Karpas-422 (cell line): ENCODE measurements around the gene PCDHGA7. TPM values are rescaled to one million over a fixed set of nuclear protein-coding genes. Genes with fewer than 3 reads are reported as not detected.
"Not testable (repeated sequence)": the region's sequence is repeated elsewhere in the genome, so short reads cannot be mapped to it uniquely, and the experiment has no call there.

Experiments
- DNase-seq: peaks from one replicate; pipeline ENCODE4 v3.0.0-alpha.2; 2015
- H2AFZ ChIP-seq: fragments of 200-600 bp; sonication (generic); 2 replicates; pipeline ENCODE4 v1.6.1; 2014; ENCODE audit warnings: antibody characterized with exemption, low read length, mixed read lengths
- H3K27ac ChIP-seq: fragments of 200-600 bp; sonication (generic); 2 replicates; pipeline ENCODE4 v1.5.1; 2014; ENCODE audit warnings: mild to moderate bottlenecking, low read length, moderate library complexity
- H3K27me3 ChIP-seq: fragments of 200-600 bp; sonication (generic); 2 replicates; pipeline ENCODE4 v1.6.1; 2014; ENCODE audit warnings: low read length, mixed read lengths
- H3K36me3 ChIP-seq: fragments of 200-600 bp; sonication (generic); 2 replicates; pipeline ENCODE4 v1.6.1; 2014; ENCODE audit warnings: low read length, mixed read lengths; ENCODE audit not compliant: insufficient read depth
- H3K4me1 ChIP-seq: fragments of 200-600 bp; sonication (generic); 2 replicates; pipeline ENCODE4 v1.6.1; 2014; ENCODE audit warnings: mild to moderate bottlenecking, low read length, mixed read lengths
- H3K4me2 ChIP-seq: fragments of 200-600 bp; sonication (generic); 2 replicates; pipeline ENCODE4 v1.6.1; 2014; ENCODE audit warnings: low read length, low read depth, mild to moderate bottlenecking; ENCODE audit not compliant: poor library complexity, severe bottlenecking
- H3K4me3 ChIP-seq: fragments of 200-600 bp; sonication (generic); 2 replicates; pipeline ENCODE4 v1.5.1; 2014; ENCODE audit warnings: mild to moderate bottlenecking, antibody characterized with exemption, low read length, mixed read lengths
- H3K79me2 ChIP-seq: fragments of 200-600 bp; sonication (generic); 2 replicates; pipeline ENCODE4 v1.6.1; 2014; ENCODE audit warnings: mild to moderate bottlenecking, low read length, mixed read lengths
- H3K9ac ChIP-seq: fragments of 200-600 bp; sonication (generic); 2 replicates; pipeline ENCODE4 v1.6.0; 2014; ENCODE audit warnings: low read length
- H3K9me2 ChIP-seq: fragments of 200-600 bp; sonication (generic), shearing (Covaris generic); replicated peaks from 2 replicates; pipeline ENCODE4 v1.6.0; 2014; ENCODE audit warnings: mild to moderate bottlenecking, low read length, moderate library complexity; ENCODE audit not compliant: insufficient read depth
- H3K9me3 ChIP-seq: fragments of 300-700, 200-600 bp; sonication (generic); 2 replicates; pipeline ENCODE4 v1.6.1; 2014; ENCODE audit warnings: low read length, mixed read lengths
- H4K20me1 ChIP-seq: fragments of 200-600 bp; sonication (generic); 2 replicates; pipeline ENCODE4 v1.6.1; 2014; ENCODE audit warnings: mild to moderate bottlenecking, antibody characterized with exemption, low read length, low read depth; ENCODE audit not compliant: insufficient read depth
- total RNA-seq: library from RNA; depleted of rRNA; stranded (reverse); fragments of >200 nt; shearing (Covaris generic); gene quantifications from 2 replicates; pipeline ENCODE4 v1.2.3, GENCODE V29; 2014; ENCODE audit warnings: low replicate concordance

Gene PCDHGA7
- total RNA-seq, 1 experiment from 2014 or later = 8.4 TPM

- no peaks in the 10 kb centered on the region for H4K20me1 ChIP-seq
- H3K79me2 ChIP-seq = peaks cover 65% of the 10 kb centered on the region
- H3K4me1 ChIP-seq = peaks cover 18% of the 10 kb centered on the region
- no peak within 1 kb of the TSS for H3K27ac ChIP-seq
- H3K4me2 ChIP-seq = no peak within 1 kb of the TSS
- peaks cover 59% of the 10 kb centered on the region for H3K36me3 ChIP-seq
- H3K4me3 ChIP-seq = 0 out of 2 replicates have a peak within 1 kb of the TSS, but pooled peaks have one; percentile 17
- H2AFZ ChIP-seq = no peak within 1 kb of the TSS
- no peaks in the 10 kb centered on the region for H3K9me2 ChIP-seq
- no peak for DNase-seq
- H3K27me3 ChIP-seq = no peaks in the 10 kb centered on the region
- H3K9ac ChIP-seq = no peak within 1 kb of the TSS
- H3K9me3 ChIP-seq = peaks cover 59% of the 10 kb centered on the region
Measured at GRCh38 chr5:141373673-141374317, 8.7 kb upstream of the PCDHGA7 start, which contains the start of gene PCDHGA6. TSS of gene PCDHGA6 (plus strand) at chr5:141373891. CDS start at chr5:141374084, 193 bp downstream.

GRCh38 chr5:141374627-141375026 lies 7.9 kb upstream of the PCDHGA7 start:
- H3K4me3 ChIP-seq = no peak overlapping the region
- H3K27me3 ChIP-seq = no peaks in the 10 kb centered on the region
- no peak overlapping the region for H3K4me2 ChIP-seq
- peaks cover 10% of the 10 kb centered on the region for H3K4me1 ChIP-seq
- no peak overlapping the region for H3K9ac ChIP-seq
- no peak for DNase-seq
- H4K20me1 ChIP-seq = no peaks in the 10 kb centered on the region
- H3K9me2 ChIP-seq = no peaks in the 10 kb centered on the region
- no peak overlapping the region for H3K27ac ChIP-seq
- H3K9me3 ChIP-seq = peaks cover 61% of the 10 kb centered on the region
- no peak overlapping the region for H2AFZ ChIP-seq
- H3K36me3 ChIP-seq = peaks cover 67% of the 10 kb centered on the region
- H3K79me2 ChIP-seq = peaks cover 72% of the 10 kb centered on the region

GRCh38 chr5:141375444-141376155 lies 6.9 kb upstream of the PCDHGA7 start:
- peaks cover 68% of the 10 kb centered on the region for H3K9me3 ChIP-seq
- H3K9me2 ChIP-seq, DNase-seq, H3K27me3 ChIP-seq, H3K4me1 ChIP-seq, H2AFZ ChIP-seq, H4K20me1 ChIP-seq, H3K4me3 ChIP-seq, H3K9ac ChIP-seq, H3K27ac ChIP-seq, H3K4me2 ChIP-seq: not testable (repeated sequence)
- H3K79me2 ChIP-seq = peaks cover 71% of the 10 kb centered on the region
- peaks cover 71% of the 10 kb centered on the region for H3K36me3 ChIP-seq

GRCh38 chr5:141383345-141383744 lies 803 bp downstream of the PCDHGA7 start:
- no peaks in the 10 kb centered on the region for H3K27me3 ChIP-seq
- H4K20me1 ChIP-seq = no peaks in the 10 kb centered on the region
- no peak overlapping the region for H3K4me2 ChIP-seq
- peak overlapping the region; percentile 18; the same call in 1 of the 2 replicates for H3K4me3 ChIP-seq
- no peak overlapping the region for H3K27ac ChIP-seq
- peaks cover 33% of the 10 kb centered on the region for H3K79me2 ChIP-seq
- H3K4me1 ChIP-seq = no peaks in the 10 kb centered on the region
- H3K9me2 ChIP-seq = no peaks in the 10 kb centered on the region
- peaks cover 62% of the 10 kb centered on the region for H3K36me3 ChIP-seq
- no peak for DNase-seq
- H3K9me3 ChIP-seq = peaks cover 40% of the 10 kb centered on the region
- H2AFZ ChIP-seq = no peak overlapping the region
- no peak overlapping the region for H3K9ac ChIP-seq

GRCh38 chr5:141384471-141385267 lies 2.1 kb downstream of the PCDHGA7 start:
- Histone ChIP-seq H3K4me2 (no peak overlapping the region), H2AFZ (no peak overlapping the region), H3K27me3 (no peaks in the 10 kb centered on the region), H3K36me3 (peaks cover 50% of the 10 kb centered on the region), H3K9me2 (no peaks in the 10 kb centered on the region), H3K9ac (no peak overlapping the region), H3K4me3 (no peak overlapping the region), H3K9me3 (peaks cover 38% of the 10 kb centered on the region), H3K4me1 (no peaks in the 10 kb centered on the region), H3K79me2 (peaks cover 21% of the 10 kb centered on the region; the same call in 1 of the 2 replicates), H4K20me1 (no peaks in the 10 kb centered on the region), H3K27ac (no peak overlapping the region)
- DNase-seq = no peak

GRCh38 chr5:141387557-141388311 lies 5.2 kb downstream of the PCDHGA7 start, which contains the start of gene PCDHGB4:
TSS of gene PCDHGB4 (plus strand) at chr5:141387698. CDS start at chr5:141387885, 187 bp downstream.
- H2AFZ ChIP-seq, H3K27me3 ChIP-seq, H3K4me2 ChIP-seq: not testable (repeated sequence)

GRCh38 chr5:141388661-141389060 lies 6.1 kb downstream of the PCDHGA7 start:
- Histone ChIP-seq H3K4me1 (no peaks in the 10 kb centered on the region), H3K79me2 (peaks cover 9% of the 10 kb centered on the region; the same call in 1 of the 2 replicates), H3K9ac (no peak overlapping the region), H3K27me3 (no peaks in the 10 kb centered on the region), H2AFZ (no peak overlapping the region), H3K27ac (no peak overlapping the region), H3K4me3 (no peak overlapping the region), H4K20me1 (no peaks in the 10 kb centered on the region), H3K4me2 (no peak overlapping the region), H3K9me3 (peaks cover 24% of the 10 kb centered on the region), H3K36me3 (peaks cover 41% of the 10 kb centered on the region), H3K9me2 (no peaks in the 10 kb centered on the region)
- no peak for DNase-seq

More at GRCh38 chr5:141387557-141388311, 5.2 kb downstream of the PCDHGA7 start, which contains the start of gene PCDHGB4:
- H3K9me2 ChIP-seq, H4K20me1 ChIP-seq, H3K4me1 ChIP-seq, H3K9ac ChIP-seq, H3K4me3 ChIP-seq, H3K27ac ChIP-seq, DNase-seq: not testable (repeated sequence)
- Histone ChIP-seq H3K9me3 (peaks cover 26% of the 10 kb centered on the region), H3K36me3 (peaks cover 47% of the 10 kb centered on the region), H3K79me2 (peaks cover 12% of the 10 kb centered on the region; the same call in 1 of the 2 replicates)
